NCI-H2081 (cell line): Measurements from ENCODE around the gene MADCAM1.
A peak's percentile ranks its signal among the peaks of the same experiment; 100 is the strongest.
"Not testable (repeated sequence)": the region's sequence is repeated elsewhere in the genome, so short reads cannot be mapped to it uniquely, and the experiment has no call there.

Source experiments
- DNase-seq, 2 experiments: peaks; one replicate each; lab custom pipeline; 2025; lab: John Stamatoyannopoulos, UW

Gene MADCAM1

DNA sequence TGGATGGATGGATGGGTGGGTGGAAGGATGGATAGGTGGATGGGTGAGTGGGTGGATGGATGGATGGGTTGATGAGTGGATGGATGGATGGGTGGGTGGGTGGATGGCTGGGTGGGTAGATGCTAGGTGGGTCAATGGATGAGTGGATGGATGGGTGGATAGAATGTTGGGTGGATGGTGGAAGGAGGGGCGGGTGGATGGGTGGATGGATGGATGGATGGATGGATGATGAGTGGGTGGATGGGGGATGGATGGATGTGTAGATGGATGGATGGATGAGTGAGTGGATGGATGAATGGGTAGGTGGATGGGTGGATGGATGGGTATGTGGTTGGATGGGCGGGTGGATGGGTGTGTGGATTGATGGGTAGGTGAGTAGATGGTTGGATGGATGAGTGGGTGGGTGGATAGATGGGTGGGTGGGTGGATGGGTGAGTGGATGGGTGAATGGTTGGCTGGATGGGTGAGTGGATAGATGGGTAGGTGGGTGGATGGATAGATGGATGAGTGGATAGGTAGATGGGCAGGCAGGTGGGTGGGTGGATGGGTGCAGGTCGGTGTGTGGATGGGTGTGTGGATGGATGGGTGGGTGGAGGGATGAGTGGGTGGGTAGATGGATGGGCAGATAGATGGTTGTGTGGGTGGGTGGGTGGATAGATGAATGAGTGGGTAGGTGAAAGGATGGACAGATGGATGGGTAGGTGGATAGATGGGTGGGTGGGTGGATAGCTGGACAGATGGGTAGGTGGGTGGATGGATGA lies 31.1 kb upstream of the MADCAM1 start:
- DNase-seq: no peak

DNA sequence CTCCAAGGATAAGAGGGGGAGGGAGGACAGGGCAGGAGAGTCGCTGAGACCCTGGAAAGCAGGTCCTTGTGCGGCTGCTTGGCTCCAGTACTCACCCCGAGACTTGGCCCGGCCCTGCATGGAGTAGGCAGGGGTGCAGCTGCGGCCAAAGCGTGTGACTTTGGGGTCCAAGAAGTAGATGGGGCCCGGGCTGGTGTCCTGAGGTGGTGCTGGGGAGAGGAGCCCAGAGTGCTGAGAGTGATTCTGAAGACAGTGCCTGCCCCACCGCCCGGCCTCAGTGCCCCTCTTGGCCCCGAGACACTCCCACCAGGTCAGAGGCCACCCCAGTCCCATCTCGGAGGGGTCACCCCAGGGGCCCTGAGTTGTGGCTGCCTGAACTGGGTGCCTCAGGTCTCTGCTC lies 28.7 kb upstream of the MADCAM1 start:
- DNase-seq: no peak

DNA sequence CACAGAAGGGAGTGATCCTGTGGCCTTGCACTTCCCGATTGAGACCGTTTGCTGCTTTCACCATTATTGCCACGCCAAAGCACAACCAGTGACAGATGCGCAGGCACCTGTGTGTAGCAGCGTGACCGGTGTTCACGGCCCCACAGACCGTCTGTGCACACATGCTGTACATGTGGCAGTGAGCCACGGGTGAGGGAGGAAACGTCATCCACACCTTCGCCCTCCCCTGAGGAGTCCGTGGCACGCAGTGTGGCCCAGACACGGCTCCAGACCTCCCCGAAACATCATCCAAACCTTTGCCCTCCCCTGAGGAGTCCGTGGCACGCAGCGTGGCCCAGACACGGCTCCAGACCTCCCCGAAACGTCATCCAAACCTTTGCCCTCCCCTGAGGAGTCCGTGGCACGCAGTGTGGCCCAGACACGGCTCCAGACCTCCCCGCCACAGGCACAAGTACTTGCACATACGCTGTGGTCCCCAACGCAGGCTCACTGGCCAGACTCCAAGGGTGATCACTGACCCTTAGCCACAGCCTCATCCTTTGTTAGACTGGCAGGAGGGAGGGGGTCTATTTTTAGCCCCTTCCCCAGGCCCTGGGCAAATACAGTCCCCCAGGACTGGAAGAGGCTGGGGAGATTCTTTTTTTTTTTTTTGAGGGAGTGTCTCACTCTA lies 27.6 kb upstream of the MADCAM1 start:
- no peak for DNase-seq

DNA sequence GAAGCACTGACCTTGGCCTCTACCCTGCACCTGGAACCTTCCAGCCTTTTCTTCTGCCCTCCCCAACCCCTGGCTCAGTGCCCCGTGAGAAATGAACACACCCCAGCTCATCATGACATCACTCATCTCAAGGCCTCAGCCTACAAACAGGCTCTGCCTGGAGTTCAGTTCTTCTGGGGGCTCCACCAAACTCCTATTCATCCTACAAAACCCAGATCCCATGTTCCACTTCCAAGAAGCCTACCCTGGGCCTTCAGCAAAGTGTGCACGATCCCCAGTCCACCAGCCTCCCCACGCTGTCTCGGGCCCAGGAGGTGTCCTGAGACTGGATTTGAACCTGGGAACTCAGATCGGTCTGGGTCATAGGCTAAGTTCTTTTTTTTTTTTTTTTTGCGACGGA lies 26.5 kb upstream of the MADCAM1 start:
- no peak for DNase-seq

DNA sequence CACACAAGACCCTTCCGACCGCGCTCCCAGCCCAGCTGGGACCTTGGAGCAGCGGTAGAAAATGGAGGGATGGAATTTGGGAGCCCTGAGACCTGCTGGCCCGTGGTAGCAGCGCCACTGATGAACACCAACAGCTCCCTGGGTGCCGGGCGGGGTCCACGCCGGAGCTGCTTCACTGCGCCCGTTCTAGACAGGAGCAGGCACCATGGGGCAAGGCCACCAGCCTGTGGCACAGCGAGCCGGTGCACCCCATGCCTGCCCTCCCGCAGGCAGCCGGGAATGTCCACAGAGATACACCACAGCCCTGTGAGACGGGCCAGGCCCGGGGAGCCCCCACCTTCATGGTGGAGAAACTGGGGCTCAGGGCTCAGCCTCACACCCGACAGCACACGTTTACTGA lies 25.6 kb upstream of the MADCAM1 start:
- no peak for DNase-seq

DNA sequence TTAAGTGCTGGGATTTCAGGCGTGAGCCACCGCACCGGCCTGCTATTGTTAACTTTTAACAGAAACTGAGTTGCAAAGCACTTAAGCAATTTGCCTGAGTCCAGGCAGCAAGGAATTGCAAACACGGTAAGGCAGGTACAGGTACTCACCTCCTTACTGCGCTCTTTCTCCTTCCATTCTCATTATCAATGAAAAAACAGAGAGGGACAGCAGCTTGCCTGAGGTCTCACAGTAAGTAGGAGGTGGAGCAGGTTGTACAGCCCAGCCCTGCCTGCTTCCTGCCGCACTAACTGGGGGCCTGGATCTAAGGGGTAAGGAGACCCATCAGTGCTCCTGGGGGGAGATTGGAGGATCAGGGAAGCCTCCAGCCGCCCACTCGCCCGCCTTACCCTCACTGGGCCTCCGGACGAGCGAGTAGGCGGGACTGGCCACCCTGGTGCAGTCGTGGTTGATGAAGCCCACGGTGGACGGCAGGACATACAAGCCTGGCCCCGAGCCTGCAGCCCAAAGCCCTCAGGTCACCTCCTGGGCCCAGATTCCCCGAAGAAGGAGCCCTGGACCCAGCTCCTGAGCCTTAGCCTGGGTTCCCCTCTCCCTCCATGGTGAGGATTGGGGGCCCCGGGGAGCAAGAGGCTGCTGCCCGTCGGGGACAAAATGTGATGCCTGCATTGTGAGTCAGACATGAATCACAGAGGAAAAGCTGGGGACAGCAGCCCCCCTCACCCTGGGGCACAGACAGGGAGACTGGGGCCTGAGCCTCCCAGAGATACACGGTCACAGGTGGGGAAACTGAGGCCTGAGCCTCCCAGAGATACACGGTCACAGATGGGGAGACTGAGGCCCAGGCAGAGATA lies 24.1 kb upstream of the MADCAM1 start:
- DNase-seq: no peak

DNA sequence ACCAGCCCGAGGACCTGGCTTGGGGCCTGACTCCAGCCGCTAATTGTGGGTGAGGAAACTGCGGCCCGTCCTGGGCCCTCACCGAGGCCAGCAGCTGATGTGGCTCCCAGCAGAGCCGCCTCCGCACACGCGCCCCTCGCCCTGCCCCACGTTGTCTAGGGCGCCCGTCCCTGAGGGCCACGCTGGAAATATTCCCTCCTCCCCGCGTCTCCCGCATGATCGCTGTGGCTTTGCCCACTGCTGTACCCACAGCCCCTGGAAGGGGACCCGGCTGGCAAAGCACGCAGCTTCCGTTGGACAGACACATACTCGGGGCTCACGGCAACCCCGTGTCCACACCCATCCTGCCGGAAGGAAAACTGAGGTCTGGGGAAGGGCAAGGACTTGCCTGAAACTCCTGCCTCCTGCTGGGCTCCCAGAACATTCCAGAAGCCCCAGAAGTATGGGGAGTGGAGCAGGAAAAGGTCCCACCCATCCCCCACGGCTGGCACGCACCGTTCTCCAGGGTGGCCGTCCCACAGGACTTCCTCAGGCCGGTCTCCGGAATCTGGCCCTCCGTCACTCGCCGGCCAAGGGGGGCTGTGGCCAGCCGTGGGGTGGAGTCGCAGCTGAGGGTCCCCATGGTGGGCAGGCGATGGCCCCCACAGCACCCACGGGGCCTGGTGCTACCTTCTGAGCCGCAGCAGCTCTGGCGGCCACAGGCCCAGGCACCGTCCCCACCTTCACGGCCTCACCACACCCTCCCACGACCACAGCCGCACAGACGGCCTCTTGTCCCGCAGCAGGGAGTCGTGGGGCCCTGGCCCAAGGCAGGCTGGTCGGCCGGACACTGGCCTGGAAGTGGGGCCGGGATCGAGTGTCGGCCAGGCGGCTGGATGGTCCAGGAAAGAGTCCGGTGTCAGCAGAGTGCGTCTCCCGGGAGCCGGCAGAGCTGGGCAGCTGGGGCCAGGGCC lies 21.9 kb upstream of the MADCAM1 start:
- DNase-seq: no peak

DNA sequence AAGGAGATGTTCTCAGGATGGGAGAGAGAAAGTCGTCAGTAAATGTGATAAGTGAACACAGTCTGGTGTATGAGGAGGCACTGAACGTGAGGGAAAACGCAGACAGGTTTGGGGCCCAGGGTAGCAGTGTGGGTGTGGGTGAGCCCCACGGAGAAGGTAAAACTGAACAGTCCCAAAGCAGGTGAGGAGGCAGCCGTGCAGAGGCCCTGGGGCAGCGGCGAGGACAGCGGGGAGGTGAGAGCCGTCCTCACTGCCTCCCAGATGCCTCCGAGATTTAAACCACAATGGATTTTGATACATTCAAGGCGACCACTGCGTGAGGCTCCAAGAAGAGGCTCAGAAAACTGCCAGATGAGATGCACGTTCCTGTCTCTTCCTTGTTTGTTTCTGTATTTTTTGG lies 20.9 kb upstream of the MADCAM1 start:
- no peak for DNase-seq

DNA sequence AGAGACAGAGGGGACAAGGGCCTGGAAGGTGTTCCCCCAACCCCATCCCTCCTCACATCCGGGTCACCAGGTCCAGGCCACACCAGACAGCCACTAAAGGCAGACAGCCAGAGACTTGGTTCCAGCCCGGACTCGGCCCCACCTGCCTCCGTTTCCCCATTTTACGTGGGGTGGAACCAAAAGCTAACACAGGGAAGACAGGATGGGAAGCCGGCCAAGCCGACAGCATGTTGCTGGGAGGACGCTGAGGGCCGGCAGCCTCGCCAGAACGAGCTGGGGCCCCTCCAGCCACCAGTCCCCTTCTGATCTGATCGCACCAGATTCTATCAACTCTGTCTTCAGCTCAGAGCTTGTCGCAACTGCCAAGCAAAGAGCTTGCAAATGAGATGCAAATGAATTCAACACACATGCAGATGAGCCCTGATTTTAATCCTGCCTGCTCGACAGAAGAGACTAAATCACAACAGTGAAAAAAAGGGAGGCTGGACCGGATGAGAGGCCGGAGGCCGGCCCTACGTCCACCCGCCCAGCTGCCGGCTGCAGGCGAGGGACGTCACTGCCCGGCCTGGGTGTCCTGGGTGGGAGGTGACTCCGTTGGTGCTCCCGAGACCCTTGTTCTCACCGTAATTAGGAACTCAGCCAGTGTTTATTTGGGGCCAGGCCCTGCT lies 17.9 kb upstream of the MADCAM1 start:
- DNase-seq: no peak

DNA sequence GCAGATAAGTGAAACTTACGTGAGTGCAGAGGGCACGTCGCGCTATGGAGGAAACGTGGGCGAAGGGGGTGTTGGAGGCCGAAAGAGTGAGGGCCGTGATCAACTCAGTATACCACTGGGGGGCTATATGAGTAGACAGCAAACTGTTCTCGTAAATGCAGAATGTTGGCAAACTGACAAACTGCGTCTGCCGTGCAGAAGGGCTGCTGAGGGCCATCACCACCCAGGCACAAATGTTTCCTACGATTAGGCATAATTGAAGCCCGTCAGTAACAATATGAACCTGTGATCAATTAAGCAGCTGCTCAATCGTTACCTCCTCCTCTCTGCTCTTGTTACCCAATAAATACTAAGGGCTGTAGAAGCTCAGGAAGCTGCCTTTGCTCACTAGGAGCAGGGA lies 17.3 kb upstream of the MADCAM1 start:
- peak in 1 of 2 experiments; percentile 38 for DNase-seq

DNA sequence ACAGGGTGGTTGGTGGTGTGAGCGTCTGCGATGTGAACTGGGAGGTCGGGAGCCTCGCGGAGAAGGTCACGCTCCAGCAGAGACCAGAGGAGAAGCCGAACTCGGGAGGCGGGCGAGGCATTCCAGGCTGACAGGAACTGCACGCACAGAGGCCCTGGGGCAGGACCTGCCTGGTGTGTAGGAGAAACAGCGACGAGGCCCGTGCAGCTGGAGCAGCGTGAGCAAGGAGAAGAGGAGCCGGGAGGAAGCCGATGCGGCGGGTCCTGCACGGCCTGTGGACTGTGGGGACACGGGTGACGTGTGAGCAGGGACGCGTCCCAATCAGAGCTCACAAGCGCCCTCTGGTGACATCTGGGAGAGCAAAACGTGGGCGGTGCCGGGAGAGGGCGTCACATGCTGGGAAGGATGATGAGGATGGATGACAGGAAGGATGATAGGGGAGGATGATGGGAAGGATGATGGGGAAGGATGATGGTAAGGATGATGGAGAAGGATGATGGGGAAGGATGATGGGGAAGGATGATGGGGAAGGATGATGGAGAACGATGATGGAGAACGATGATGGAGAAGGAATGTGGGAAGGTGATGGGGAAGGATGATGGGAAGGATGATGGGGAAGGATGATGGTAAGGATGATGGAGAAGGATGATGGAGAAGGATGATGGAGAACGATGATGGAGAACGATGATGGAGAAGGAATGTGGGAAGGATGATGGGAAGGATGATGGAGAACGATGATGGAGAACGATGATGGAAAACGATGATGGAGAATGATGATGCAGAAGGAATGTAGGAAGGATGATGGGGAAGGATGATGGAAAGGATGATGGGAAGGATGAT lies 16.1 kb upstream of the MADCAM1 start:
- DNase-seq: no peak

DNA sequence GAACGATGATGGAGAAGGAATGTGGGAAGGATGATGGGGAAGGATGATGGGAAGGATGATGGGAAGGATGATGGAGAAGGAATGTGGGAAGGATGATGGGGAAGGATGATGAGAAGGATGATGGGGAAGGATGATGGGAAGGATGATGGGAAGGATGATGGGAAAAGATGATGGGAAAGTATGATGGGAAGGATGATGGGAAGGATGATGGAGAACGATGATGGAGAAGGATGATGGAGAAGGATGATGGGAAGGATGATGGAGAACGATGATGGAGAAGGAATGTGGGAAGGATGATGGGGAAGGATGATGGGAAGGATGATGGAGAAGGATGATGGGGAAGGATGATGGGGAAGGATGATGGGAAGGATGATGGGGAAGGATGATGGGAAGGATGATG lies 15.2 kb upstream of the MADCAM1 start:
- DNase-seq: not testable (repeated sequence)

DNA sequence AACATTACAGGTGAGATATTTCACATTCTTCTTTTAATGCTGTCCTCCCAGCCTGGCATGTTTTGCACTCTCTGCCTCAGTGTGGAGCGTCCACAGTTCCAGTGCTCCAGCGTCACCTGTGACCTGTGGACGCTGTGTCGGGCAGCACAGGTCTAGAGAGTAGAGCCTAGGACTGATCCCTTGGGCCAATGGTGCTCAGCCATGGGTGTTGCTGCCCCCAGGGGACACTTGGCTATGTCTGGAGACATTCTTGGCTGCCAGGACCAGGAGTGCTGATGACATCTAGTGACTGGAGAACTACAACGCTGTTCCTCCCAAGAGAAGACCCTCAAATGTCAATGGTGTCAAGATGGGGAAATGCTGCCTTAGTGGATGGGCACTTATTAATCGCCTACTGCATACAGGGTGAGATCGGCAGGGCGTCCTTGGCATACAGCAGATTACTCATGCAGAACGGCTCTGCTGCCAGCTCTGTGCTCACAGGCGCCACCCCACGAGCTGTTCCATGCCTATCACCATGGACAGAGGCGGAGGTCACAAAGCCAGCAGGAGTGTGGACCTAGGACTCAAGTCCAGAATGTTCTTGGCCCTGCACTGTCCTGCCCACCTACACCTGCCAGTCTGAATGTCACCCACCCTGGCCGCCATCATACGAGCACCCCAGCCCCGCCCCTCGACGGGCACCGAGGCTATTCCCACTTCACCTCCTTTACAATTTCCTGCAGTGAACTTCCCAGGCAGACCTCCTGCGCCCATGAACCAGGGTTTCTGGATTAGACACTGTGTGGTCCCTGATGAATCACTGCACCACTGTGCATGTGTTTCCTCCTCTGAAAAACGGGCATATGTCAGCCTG lies 13.9 kb upstream of the MADCAM1 start:
- no peak for DNase-seq

DNA sequence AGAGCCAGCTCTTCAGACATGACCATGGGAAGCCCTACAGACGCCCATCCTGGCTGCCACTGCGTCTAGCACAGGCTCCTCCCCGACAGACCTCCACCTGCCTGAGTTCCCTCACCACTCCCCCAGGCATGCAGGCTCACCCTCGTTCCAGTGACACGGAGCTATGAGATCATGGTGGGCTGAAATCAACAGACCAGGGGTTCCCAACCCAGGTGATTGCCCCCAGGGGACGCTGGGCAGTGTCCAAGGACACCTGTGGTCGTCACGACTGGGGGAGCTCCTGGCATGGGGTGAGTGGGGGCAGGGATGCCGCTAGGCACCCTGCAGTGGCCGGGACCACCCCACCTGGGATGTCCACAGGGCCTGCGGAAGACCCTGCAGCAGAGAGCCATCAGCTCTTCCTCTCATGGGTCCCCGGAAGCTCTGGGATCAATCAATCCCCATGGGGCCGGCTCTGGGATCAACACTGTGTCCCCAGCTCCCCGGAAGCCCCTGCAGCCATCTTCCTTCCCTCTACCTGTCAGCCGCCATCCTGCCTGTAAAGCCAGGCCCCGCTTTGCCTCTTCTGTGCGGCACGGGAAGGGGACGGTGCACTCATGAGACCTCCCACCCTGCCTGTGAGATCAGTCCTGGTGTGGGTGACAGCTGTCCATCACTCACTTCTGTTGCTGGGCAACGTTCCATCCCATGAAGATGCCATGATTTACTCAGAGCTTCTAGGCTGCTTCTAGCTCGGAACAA lies 12.8 kb upstream of the MADCAM1 start:
- DNase-seq: no peak

DNA sequence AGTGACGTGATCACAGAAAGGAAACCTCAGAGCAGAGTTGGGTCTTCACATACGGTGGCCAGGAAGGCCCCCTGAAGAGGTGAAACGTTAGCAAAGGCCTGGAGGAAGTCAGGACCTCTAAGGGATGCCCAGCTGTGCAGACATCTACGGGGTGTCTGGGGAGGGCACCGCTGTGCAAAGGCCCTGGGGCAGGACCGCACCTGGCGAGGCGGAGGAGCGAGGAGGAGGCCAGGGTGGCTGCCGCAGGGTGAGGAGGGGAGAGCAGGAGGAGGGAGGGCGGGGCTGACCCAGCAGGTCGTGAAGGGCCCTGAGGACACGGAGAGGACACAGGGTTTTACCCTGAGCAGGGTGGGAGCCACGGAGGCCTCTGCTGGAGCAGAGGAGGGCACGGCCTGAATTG lies 11.8 kb upstream of the MADCAM1 start:
- DNase-seq: no peak

DNA sequence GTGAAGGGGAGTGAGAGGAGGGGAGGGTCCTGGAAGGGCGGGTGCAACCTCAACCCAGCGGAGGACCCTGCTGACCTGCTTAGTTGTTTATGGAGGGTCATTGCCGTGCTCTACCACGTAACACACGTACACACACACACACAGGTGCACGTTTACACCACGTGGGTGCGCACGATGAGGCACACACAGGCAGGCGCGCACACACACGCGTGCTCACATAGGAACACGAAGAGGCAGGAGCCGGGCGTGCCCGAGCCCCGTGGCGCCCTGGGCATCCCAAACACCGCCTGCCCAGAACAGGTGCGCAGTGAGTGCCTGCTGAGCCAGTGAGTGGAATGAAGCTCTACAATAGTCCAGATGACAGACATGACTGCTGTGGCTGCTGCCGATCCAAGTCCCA lies 11.2 kb upstream of the MADCAM1 start:
- DNase-seq: peak; percentile 37 to 79

DNA sequence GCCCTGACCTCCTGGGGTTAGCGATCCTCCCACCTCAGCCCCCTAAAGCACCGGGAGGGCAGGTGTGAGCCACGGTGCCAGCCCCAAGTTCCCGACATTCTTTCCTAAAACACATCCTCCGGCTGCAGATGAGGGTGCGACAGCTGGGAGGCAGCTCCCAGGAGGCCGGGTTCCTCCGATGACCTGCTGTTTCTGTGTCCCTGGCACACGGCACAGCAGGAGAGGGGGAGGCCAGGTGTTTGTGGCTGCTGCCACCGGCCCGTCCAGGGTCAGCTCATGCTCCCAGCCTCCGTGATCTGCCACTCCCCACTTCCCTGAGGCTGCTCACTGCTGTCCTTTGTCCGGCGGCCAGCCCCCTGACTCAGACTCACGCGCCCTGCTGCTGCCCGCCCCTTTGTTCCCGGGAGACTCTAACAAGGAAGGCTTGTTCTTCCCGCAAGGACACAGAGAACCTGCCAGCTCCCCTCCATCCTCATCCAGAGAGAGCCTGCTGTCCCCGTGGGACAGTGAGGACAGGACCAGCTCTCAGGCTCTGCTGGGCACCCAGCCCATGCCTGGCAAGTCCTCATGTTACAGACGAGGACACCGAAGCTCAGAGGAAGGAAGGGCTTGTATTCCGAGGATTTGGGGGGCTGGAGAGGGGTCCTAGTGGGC lies 10.6 kb upstream of the MADCAM1 start:
- peak; percentile 41 to 71 for DNase-seq
